SIG-M5 (cell line): ENCODE measurements around the gene KLF13.

Experiments used
- DNase-seq: peaks from one replicate; lab custom pipeline; 2025; lab: John Stamatoyannopoulos, UW

KLF13 gene

GRCh38 chr15:31332020-31332680 is 5.5 kb downstream of the KLF13 start:
- no peak for DNase-seq

- DNase-seq = no peak
Measured at GRCh38 chr15:31332681-31333071, 6.0 kb downstream of the KLF13 start.

DNA sequence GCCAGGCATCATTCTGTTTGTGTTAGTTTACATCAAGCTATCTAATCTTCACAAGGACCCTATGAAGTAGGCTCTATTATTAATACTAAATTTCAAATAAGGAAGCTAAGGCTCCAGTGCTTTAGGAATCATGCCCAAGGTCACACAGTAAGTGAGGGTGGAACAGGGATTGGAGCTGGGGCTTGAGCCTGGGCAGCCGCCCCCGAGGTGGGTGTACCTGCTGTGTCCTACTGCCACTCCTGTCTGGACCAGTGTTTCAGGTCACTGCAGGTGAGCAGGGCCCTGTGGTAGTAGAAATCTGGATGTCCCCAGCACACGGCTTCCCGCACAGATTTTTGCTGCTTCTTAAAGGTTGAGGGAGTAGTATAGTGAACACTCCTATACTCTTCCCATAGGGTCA is 6.5 kb downstream of the KLF13 start:
- DNase-seq = no peak

- DNase-seq = no peak
Measured at GRCh38 chr15:31333820-31334219, 7.2 kb downstream of the KLF13 start.

- DNase-seq = no peak
Measured at GRCh38 chr15:31335989-31336592, 9.5 kb downstream of the KLF13 start.

- no peak for DNase-seq
Measured at GRCh38 chr15:31336593-31337295, 10.1 kb downstream of the KLF13 start.

DNA sequence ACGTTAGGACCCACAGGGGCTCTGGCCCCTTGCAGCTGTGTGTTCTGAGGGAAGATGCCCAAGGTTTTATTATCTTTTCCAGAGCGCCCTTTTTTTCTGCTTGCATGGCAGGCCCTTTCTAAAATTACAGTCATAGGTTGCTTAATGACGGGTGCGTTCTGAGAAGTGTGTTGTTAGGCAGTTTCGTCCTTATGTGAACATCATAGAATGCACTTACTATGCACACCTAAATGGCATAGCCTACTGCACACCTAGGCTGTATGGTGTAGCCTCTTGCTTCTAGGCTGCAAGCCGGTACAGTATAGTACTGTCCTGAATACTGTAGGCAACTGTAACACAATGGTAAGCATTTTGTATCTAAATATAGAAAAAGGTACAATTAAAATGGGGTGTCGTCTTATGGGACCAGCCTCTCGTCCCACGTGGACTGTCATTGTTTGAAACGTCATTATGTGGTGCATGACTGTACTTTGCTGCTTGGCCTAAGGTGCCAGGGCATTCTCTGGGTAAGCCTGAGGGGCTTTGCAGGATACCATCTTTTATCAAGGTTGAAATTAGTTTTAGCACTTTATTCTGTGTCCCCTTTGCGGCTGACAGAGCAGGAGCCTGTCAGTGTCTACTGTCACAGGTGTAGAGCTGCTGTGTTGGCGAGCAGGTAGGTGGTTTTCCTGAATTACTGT is 10.9 kb downstream of the KLF13 start:
- DNase-seq = no peak

GRCh38 chr15:31338318-31338878 is 11.8 kb downstream of the KLF13 start:
- DNase-seq = no peak

DNA sequence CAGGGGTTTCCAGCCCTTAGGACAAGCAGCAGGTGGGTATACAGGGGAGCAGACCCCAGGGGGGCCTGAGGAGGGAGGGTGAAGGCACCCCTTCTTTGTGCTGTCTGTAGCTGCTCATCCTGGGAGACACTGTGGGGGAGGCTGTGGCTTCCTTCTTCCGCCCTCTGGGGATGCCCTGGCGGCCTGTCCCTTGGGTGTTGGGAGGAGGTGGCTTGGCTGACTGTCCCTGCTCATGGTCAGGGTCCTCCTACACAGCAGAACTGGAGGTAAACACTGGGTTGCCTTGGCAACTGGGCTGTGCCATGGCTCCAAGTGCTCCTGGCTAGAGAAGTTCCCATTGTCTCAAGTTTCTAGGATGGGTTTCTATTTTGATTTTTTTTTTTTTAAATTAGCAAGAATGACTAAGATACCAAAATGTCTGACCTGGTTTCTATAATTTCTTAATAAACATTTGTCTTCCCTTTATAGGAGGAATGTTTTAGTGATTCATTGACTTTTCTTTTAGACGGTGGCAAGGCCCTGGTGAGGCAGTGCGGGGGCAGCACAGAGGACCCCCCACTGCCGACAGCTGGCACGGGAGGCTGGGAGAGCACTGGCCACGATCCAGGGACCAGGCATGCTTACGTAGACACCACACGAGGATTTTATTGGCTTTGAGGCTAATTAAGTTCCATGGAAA is 12.4 kb downstream of the KLF13 start:
- no peak for DNase-seq

- DNase-seq = no peak
Measured at GRCh38 chr15:31339558-31339895, 12.9 kb downstream of the KLF13 start.

- no peak for DNase-seq
Measured at GRCh38 chr15:31340047-31340446, 13.4 kb downstream of the KLF13 start.

DNA sequence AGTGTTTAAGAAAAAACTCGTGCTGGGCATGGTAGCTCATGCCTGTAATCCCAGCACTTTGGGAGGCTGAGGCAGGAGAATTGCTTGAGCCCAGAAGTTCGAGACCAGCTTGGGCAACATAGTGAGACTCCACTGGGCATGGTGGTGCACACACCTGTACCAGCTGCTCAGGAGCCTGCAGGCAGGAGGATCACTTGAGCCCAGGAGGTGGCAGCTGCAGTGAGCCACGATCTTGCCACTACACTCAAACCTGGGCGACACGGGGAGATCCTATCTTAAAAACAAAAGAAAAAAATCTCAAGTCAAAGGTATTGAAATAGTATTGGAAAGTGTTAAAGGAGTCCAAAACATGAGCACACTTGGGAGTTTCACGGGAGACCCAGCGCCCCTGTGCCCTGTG is 14.0 kb downstream of the KLF13 start:
- DNase-seq = no peak

DNA sequence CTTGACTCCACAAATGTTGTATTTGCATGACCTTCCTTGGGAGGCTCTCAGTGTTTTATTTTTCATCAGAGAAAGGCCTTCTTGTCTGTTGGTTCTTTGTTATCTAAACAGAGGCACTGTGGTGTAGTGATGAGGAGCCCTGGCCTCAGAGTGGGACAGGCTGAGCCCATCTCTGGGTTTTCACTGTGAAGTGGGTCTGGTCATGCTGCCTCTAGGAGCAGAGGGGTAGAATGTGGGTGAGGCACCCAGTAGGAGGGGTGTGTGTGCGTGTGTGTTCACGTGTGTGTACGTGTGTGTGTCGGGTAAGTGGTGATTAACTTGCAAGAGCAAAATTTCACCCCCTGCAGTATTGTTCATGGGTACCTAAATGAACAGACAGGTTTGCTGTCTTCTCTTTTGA is 14.4 kb downstream of the KLF13 start:
- no peak for DNase-seq

- no peak for DNase-seq
Measured at GRCh38 chr15:31341496-31342195, 15.0 kb downstream of the KLF13 start.

DNA sequence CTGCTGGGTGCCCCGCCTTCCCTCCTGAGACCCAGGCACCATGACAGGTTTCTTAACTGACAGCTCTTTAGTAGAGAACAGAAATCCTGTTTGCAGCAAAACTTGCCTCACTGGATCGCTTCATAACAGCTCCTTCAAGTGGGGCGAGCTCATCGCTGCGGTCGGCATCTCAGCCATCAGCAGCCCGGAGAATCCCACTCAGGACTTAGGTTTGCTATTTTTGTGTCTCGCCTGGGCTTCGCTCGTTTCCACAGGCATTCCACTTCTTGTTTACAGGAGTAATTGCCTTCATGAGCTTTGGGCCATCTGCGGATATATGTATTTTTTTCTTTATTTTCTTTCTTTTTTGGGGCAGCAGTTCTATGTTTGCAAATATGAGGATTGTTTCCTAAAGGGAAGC is 15.7 kb downstream of the KLF13 start:
- no peak for DNase-seq

DNA sequence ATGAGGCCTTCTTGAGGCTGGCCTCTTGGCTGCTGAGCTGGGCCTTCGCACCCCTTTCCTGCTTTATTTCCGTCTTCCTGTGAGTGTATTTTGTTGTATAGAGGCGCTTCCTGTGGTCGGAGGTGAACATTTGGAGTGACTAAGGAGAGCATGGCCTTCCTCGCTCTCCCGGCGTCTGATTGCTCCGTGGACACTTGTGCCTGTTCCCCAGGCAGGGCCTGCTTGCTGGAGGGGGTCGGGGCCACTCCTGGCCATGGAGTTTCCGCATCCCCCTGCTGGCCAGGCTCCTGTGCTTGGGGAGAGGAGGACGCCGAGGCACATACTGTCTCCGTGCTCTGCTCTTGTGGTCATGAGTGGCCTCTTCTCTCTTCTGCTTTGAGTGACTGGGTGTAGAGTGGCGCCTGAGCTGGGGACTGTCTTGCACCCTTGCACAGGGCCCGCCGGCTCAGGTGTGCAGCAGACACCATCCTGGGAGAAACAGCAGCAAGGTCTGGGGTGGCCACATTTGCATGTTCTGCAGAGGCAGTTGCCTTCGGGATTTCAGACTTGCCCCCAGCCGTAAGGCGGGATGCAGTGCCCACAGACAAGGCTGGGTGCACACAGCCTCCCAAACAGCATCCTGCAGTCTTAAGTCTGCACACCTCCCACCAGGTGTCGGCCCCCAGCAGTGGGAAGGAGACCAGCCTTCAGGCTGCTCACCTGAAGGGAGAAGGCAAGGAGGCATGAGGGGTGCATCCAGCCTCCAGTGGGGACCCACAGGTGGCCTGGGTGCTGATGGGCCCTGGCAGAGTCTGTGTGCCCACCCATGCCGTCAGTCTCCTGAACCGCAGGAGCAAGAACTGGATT is 16.4 kb downstream of the KLF13 start:
- DNase-seq = no peak

- no peak for DNase-seq
Measured at GRCh38 chr15:31343831-31344230, 17.2 kb downstream of the KLF13 start.

DNA sequence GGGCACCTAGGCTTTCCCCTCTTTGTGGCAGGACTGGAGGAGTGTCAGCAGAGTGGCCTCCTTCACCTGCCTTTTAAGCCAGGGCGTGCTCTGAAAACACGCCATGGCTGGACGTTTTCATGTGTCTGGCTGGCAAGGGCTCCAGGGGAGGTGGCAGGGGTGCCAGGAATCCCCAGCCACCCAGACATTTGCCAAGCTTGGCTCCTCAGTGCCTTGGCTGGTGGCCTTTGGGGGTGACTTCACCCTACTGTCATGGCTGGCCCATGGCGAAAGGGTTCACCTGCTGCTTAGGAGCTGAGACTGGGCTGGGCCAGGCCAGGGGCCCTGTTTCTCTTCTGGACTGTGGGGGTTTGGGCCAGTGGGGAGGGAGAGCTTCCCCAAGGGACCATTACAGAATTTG is 17.6 kb downstream of the KLF13 start:
- no peak for DNase-seq

- no peak for DNase-seq
Measured at GRCh38 chr15:31344823-31345605, 18.4 kb downstream of the KLF13 start.
